Stimulated activated CD4-positive, alpha-beta T cell treated with anti-CD3 and anti-CD28 coated beads, Interleukin-2, amount 100 ng/mL, for 24 hours (primary cell): Measurements from ENCODE around the gene DAPL1.

Experiments
- DNase-seq, 2 donors: peaks; one replicate each; pipeline ENCODE4 v3.0.0-alpha.2; 2020

DAPL1 gene

GRCh38 chr2:158778243-158778642 lies 16.9 kb upstream of the DAPL1 start:
- DNase-seq: no peak

DNA sequence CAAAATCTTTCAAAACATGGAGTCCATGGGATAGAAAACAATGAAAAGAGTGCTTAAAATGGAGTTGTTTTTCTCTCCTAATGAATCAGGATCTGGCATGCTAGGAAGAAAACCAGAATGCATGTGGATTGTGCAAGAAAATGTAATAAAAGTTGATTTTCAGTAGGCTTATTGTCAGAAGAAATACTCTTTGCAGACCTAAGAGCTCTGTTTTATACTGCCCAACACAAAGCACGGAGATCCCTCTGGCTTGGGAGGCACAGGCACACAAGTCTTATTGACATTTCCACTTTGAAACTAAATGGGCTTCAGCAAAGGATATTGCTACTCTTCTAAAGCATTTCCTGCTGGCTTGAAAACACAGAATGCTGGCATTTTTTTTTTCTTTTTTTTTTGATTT lies 15.5 kb upstream of the DAPL1 start:
- DNase-seq: no peak

GRCh38 chr2:158781353-158781961 lies 13.7 kb upstream of the DAPL1 start:
- DNase-seq: no peak

DNA sequence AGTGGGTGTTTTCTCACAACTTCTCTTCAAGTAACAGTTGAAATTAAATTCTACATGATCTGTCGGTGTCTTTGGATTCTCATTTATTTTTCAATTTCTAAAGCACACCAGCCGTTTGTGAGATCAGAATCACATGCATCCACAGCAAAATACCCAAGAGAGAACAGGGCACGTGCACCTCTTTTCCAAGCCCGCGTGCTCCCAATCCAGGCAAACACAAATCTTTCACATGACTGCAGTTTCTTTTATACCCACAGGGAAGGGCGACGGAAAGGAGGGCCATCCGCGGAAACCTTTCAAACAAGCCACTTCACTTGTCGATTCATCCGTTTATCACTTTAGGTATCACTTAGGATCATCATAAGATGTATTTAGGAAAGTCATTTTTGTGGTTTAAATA lies 13.0 kb upstream of the DAPL1 start:
- no peak for DNase-seq

GRCh38 chr2:158782616-158783015 lies 12.5 kb upstream of the DAPL1 start:
- DNase-seq: no peak

GRCh38 chr2:158783923-158784322 lies 11.2 kb upstream of the DAPL1 start:
- DNase-seq: no peak

DNA sequence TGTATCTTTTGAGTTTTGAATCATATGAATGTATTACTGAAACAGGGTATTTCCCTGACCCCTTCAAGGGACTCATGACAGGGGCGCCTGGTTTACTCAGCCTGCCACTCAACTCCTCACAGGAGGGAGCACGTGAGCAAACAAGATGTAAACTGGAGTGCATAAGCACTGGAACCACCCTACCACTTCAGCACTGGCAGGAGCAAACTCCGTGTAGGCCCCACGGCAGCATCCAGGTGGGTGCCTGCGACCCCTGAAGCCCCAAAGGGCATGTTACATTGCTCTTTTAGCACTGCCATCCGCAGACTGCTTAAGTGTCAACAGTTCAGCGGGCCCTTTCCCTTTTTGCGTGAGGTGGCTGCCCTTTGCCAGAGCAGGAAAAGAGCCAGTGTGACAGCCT lies 8.2 kb upstream of the DAPL1 start:
- DNase-seq: no peak

- no peak for DNase-seq
These were observed 6.2 kb upstream of the DAPL1 start for GRCh38 chr2:158788951-158789350.

- no peak for DNase-seq
These were observed 1.5 kb downstream of the DAPL1 start for GRCh38 chr2:158796652-158797051.

DNA sequence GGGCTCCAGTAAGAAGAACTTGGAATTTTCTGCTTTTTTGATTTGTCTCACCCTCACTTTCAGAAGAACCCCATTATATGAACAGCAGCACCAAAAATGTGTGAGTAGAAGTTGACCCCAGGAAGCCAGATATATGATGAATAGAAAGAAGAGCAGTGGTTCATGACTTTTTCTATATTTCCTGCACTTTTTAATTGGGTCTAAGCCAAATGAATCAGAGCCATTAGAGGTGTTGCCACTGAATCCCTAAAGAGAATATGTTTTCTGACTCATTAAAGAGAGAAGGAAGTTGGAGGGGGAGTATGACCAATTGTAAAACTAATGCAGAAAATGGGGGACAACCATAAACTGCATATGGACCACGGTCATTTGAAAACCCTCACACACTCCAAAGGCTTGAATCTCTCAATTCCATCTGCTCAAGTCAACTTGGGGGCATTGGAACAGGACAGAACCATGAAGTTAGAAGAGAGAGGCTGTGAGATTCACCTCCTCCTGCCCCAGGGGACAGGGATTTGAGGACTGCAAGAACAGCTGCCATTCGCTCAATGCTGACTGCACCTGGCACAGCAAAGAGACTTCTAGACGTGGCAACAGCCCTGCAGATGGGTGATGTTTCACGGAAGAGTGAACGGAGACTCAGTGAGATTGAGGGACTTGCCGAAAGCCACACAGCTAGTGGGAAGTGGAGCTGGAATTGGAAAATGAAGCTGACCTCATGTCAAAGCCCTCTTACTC lies 3.0 kb downstream of the DAPL1 start:
- no peak for DNase-seq

GRCh38 chr2:158799181-158799580 lies 4.1 kb downstream of the DAPL1 start:
- no peak for DNase-seq

GRCh38 chr2:158803506-158803905 lies 8.4 kb downstream of the DAPL1 start:
- no peak for DNase-seq

- DNase-seq: no peak
These were observed 10.1 kb downstream of the DAPL1 start for GRCh38 chr2:158805255-158805654.

DNA sequence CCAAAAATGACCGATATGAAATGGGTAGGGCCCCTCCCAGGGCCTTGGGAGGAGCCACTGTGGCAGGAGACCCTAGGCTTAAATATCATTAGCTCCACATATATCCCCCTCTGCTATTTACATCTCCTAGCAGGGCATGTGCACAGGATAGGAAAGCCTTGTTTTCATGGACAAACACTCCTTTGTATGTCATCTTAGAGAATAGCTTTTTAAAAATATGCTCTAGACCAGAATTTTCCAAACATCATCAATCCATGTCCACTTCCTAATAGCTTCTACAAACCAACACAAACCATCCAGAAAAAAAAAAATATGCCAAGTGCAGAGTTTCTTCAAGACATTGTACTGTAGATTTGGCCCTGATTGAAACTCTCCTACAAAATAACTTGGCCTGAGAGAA lies 10.8 kb downstream of the DAPL1 start:
- no peak for DNase-seq

- DNase-seq: no peak
These were observed 11.8 kb downstream of the DAPL1 start for GRCh38 chr2:158806941-158807340.

- DNase-seq: no peak
These were observed 13.3 kb downstream of the DAPL1 start for GRCh38 chr2:158808426-158808825.

- DNase-seq: no peak
These were observed 14.7 kb downstream of the DAPL1 start for GRCh38 chr2:158809816-158810215.

- DNase-seq: no peak
These were observed 15.8 kb downstream of the DAPL1 start for GRCh38 chr2:158810731-158811460.

- no peak for DNase-seq
These were observed 20.0 kb downstream of the DAPL1 start for GRCh38 chr2:158815166-158815565.

- DNase-seq: no peak
These were observed 20.5 kb downstream of the DAPL1 start for GRCh38 chr2:158815658-158816057.

DNA sequence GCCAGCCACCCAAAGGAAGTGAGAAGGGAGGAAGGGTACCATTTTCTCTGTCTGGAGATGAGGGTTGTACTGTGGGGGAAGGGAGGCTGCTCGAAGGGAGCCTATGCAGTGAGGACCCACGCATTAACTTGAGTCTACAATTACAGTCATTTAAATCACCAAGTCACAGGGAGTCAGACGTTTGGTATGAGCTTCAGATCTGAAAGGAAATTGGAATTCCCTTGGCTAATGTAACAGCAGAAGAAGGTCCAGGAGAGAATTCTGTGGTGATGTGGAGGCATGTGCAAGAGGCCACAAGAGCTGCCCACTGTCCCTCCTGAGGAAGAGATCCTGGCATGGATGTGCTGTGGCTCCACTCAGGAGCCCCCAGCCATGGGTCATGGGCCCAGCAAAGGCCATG lies 22.5 kb downstream of the DAPL1 start:
- DNase-seq: no peak

GRCh38 chr2:158818511-158818910 lies 23.4 kb downstream of the DAPL1 start:
- DNase-seq: no peak

- no peak for DNase-seq
These were observed 27.1 kb downstream of the DAPL1 start for GRCh38 chr2:158822193-158822592.
